Subcutaneous adipose tissue (tissue), 4 donors: ENCODE results near the gene RHEB. TPM values are rescaled to one million over a fixed set of nuclear protein-coding genes. Genes with fewer than 3 reads are reported as not detected.

ENCODE experiments used
- CTCF ChIP-seq: fragments of 450-650 bp; IDR thresholded peaks from one replicate; pipeline ENCODE4 v1.5.1; 2016; ENCODE audit warnings: low read depth, mild to moderate bottlenecking, control low read depth, antibody characterized with exemption, moderate library complexity
- total RNA-seq, 4 donors: library from RNA; depleted of rRNA; stranded (reverse); fragments of >200 nt; gene quantifications; one replicate each; pipeline ENCODE4 v1.1.0, GENCODE V29; 2016

Gene RHEB
- total RNA-seq, 4 donors from 2014 or later = 98.1 to 132 (median 106) TPM

GRCh38 chr7:151488096-151488495 lies 31.6 kb downstream of the RHEB start:
- no peak for TF ChIP-seq CTCF

- no peak for TF ChIP-seq CTCF
Measured at GRCh38 chr7:151487228-151487627, 32.5 kb downstream of the RHEB start.

GRCh38 chr7:151486074-151486473 lies 33.6 kb downstream of the RHEB start:
- no peak for TF ChIP-seq CTCF

- TF ChIP-seq CTCF = no peak
Measured at GRCh38 chr7:151484971-151485707, 34.6 kb downstream of the RHEB start.

GRCh38 chr7:151483711-151483983 lies 36.0 kb downstream of the RHEB start:
- no peak for TF ChIP-seq CTCF

- no peak for TF ChIP-seq CTCF
Measured at GRCh38 chr7:151482883-151483710, 36.6 kb downstream of the RHEB start.

GRCh38 chr7:151481650-151482505 lies 37.8 kb downstream of the RHEB start:
- TF ChIP-seq CTCF = no peak
